Transverse colon (tissue), 4 donors: Measurements from ENCODE around the gene HNRNPM. TPM values are rescaled to one million over a fixed set of nuclear protein-coding genes. Genes with fewer than 3 reads are reported as not detected.
A peak's percentile ranks its signal among the peaks of the same experiment; 100 is the strongest.

Source experiments
- DNase-seq: peaks from one replicate; pipeline ENCODE4 v3.0.0-alpha.2; 2019
- H3K27ac ChIP-seq, 4 donors: fragments of 200-600 bp; sonication (generic); 2 replicates each; pipeline ENCODE4 v1.5.1; 2016 to 2018; ENCODE audit warnings: inconsistent platforms in 4 of 4
- H3K27me3 ChIP-seq: fragments of 200-600 bp; sonication (generic); 2 replicates; pipeline ENCODE4 v1.5.1; 2017; ENCODE audit warnings: inconsistent platforms
- H3K36me3 ChIP-seq, 4 donors: fragments of 200-600 bp; sonication (generic); 2 replicates each; pipeline ENCODE4 v1.5.1; 2017 to 2019; ENCODE audit warnings: inconsistent platforms in 4 of 4
- H3K4me1 ChIP-seq, 4 donors: fragments of 200-600 bp; sonication (generic); 2 replicates each; pipeline ENCODE4 v1.5.1; 2017 to 2020; ENCODE audit warnings: inconsistent platforms in 4 of 4
- H3K4me3 ChIP-seq, 4 donors: fragments of 200-600 bp; sonication (generic); 1 replicate in 1 of 4; 2 replicates in 3 of 4; pipeline versions ENCODE4 v1.5.1 to v1.6.1; 2017 to 2019; ENCODE audit warnings: inconsistent platforms in 4 of 4
- H3K9me3 ChIP-seq, 2 donors: fragments of 200-600 bp; sonication (generic); 2 replicates each; pipeline ENCODE4 v1.5.1; 2017 to 2019; ENCODE audit warnings: inconsistent platforms in 2 of 2
- EP300 ChIP-seq: sonication (generic); formaldehyde crosslinking; IDR thresholded peaks from one replicate; pipeline ENCODE4 v1.6.1; 2017; ENCODE audit warnings: antibody characterized with exemption, low read depth
- POLR2A ChIP-seq: fragments of 450-650 bp; IDR thresholded peaks from one replicate; pipeline ENCODE4 v1.6.1; 2016; ENCODE audit warnings: antibody characterized with exemption, mild to moderate bottlenecking, moderate library complexity
- POLR2AphosphoS5 ChIP-seq, 3 donors: sonication (generic); formaldehyde crosslinking; IDR thresholded peaks; one replicate each; pipeline ENCODE4 v1.6.1; 2016; ENCODE audit warnings: antibody characterized with exemption in 3 of 3
- WGBS, 2 donors: methylation state at CpG; one replicate each; pipeline ENCODE4 v1.1.5; 2018; ENCODE audit warnings: low coverage in 1 of 2; 5-methylcytosine and 5-hydroxymethylcytosine counted together
- in situ Hi-C, 4 donors: fragments of 200-750 bp; cut with MboI; loops; one replicate each; pipeline versions ENCODE4 v1.15.0 to v1.15.1; 2017; ENCODE audit warnings: low sequenced_read_pairs in 3 of 4, low pct_ligation_motif_present in 1 of 4, low pct_unique_long_range_greater_than_20kb in 1 of 4
- intact Hi-C: fragments of 100-400 bp; cut with DNase I; formaldehyde crosslinking; loops from one replicate; pipeline ENCODE4 v1.15.1; 2023; ENCODE audit warnings: low total_unique reads
- total RNA-seq, 4 donors: library from RNA; depleted of rRNA; stranded (reverse); fragments of >200 nt; gene quantifications; one replicate each; pipeline ENCODE4 v1.1.0, GENCODE V29; 2016
- TF ChIP-seq, protein P1 (sequence below), 5 experiments: fragments of 200-600 bp in 3 of 5; fragments of 450-650 bp in 2 of 5; sonication (generic) in 3 of 5; IDR thresholded peaks; 1 replicate in 2 of 5; 2 replicates in 3 of 5; pipeline ENCODE4 v1.5.1; 2016 to 2017; ENCODE audit warnings: antibody characterized with exemption in 5 of 5, inconsistent platforms in 3 of 5, mild to moderate bottlenecking in 2 of 5, moderate library complexity in 1 of 5

HNRNPM gene
- total RNA-seq, 4 donors from 2014 or later = 72.2 to 164 (median 101) TPM

- Histone ChIP-seq H3K27ac (peak overlapping the region in 2 of 4 donors; percentile 37 to 97), H3K27me3 (no peaks in the 10 kb centered on the region), H3K4me3 (no peak overlapping the region), H3K9me3 (no peaks in the 10 kb centered on the region), H3K4me1 (peaks cover 11 to 28% (median 23%) of the 10 kb centered on the region in 4 donors), H3K36me3 (peaks cover 0 to 6% (median 0%) of the 10 kb centered on the region in 4 donors)
- DNase-seq = no peak
- TF ChIP-seq POLR2AphosphoS5 (IDR thresholded peaks at IDR 0.05) (no peak), POLR2A (no peak), EP300 (no peak)
- TF ChIP-seq, protein P1, sequence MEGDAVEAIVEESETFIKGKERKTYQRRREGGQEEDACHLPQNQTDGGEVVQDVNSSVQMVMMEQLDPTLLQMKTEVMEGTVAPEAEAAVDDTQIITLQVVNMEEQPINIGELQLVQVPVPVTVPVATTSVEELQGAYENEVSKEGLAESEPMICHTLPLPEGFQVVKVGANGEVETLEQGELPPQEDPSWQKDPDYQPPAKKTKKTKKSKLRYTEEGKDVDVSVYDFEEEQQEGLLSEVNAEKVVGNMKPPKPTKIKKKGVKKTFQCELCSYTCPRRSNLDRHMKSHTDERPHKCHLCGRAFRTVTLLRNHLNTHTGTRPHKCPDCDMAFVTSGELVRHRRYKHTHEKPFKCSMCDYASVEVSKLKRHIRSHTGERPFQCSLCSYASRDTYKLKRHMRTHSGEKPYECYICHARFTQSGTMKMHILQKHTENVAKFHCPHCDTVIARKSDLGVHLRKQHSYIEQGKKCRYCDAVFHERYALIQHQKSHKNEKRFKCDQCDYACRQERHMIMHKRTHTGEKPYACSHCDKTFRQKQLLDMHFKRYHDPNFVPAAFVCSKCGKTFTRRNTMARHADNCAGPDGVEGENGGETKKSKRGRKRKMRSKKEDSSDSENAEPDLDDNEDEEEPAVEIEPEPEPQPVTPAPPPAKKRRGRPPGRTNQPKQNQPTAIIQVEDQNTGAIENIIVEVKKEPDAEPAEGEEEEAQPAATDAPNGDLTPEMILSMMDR (IDR thresholded peaks at IDR 0.05) = no peak
- in situ Hi-C loops (loop anchor here in 1 of 4 donors (25.0 kb wide), 1 partner anchor 99 kb away; the partner anchor contains the start of gene MARCHF2), intact Hi-C loops (no loop called here)
- WGBS, 2 donors = 82% methylated on average over 41 of the region's 45 CpGs; no CpG with 5 or more reads in 1 of the 2 donors
Measured at GRCh38 chr19:8511573-8512101, 66.9 kb downstream of the HNRNPM start.

DNA sequence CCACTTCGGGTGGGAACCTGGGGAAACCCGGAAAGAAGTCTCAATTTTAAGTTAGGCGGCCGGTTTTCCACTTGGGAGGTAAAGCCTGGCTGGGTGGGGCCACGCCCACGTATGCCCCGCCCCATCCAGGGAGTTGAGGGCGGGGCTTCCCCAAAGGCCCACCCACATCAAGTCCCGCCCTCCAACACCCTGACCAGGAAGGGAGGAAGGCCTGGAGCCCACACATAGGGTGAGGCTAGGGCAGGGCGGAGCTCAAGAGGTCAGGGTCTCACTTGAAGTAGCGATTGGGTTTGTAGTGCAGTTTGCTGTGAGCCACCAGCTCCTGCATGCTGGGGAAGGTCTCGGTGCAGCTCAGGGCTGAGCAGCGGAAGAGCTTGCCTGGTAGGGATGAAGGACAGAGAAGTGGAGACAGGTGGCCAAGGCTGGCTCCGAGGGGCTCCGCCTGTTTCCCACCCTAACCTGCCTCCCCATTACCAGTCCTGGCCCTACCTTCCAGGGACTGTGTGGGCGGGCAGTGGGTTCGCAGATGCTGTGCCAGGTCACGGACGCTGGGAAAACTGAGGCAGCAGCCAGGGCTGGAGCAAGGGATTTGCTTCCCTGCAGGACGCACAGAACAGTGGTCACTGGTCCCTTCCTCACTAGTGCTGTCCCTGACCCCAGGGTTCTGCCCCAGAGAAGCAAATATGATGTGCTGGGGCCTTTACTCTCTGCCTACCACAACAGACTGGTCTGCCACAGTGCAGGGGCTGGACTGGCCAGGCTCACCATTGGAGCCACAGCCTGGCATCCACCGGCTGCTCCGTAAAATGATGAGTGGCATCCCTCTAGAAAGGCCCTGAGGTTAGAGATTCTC lies 67.6 kb downstream of the HNRNPM start:
- intact Hi-C loops = no loop called here
- H3K27me3 ChIP-seq = no peaks in the 10 kb centered on the region
- in situ Hi-C loops = loop anchor here in 1 of 4 donors (25.0 kb wide), 1 partner anchor 100 kb away; the partner anchor contains the start of gene MARCHF2
- H3K4me3 ChIP-seq = no peak overlapping the region
- TF ChIP-seq POLR2AphosphoS5 (IDR thresholded peaks at IDR 0.05) (no peak), EP300 (no peak), POLR2A (no peak)
- TF ChIP-seq, protein P1 (IDR thresholded peaks at IDR 0.05) = no peak
- H3K36me3 ChIP-seq = peaks cover 0 to 6% (median 0%) of the 10 kb centered on the region in 4 donors
- H3K9me3 ChIP-seq = no peaks in the 10 kb centered on the region
- H3K27ac ChIP-seq = peak overlapping the region; percentile 94 to 99 (median 96)
- peak; percentile 43 for DNase-seq
- 81% methylated on average over 21 of the region's 22 CpGs; no CpG with 5 or more reads in 1 of the 2 donors for WGBS, 2 donors
- peaks cover 10 to 26% (median 22%) of the 10 kb centered on the region in 4 donors for H3K4me1 ChIP-seq

DNA sequence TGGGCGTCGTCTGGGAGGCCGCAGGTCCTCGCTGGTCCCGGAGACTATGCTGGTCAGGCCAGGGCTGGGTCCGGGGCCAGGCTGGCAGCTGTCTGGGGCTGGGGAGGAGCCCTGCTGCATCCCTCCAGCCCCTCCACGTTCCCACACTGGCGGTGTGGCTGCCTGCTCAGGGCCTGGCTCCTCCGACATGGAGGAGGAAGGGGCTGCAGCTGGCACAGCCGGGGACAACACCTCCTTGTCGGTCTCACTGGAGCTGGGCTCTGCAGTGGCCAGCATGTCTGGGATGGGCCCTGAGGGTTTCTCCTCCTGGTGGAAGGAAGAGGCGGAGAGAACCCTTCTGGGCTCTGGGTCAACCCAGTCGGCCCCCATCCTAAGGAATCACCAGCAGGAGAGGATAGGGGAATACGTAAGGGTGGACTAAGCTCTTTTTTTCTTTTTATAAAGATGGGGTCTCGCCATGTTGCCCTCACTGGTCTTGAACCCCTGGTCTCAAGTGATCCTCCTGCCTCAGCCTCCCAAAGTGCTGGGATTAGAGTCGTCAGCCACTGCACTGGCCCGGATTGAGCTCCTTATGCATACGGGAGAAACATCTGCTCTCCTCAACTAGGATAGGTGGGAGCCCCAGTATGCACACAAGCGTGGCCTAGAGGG lies 68.4 kb downstream of the HNRNPM start:
- peak overlapping the region; percentile 41 to 85 (median 73) for H3K4me3 ChIP-seq
- H3K27ac ChIP-seq = peak overlapping the region; percentile 94 to 99 (median 96)
- H3K36me3 ChIP-seq = peaks cover 0 to 6% (median 0%) of the 10 kb centered on the region in 4 donors
- DNase-seq = no peak
- in situ Hi-C loops = loop anchor here in 1 of 4 donors (25.0 kb wide), 1 partner anchor 101 kb away; the partner anchor contains the start of gene MARCHF2
- H3K4me1 ChIP-seq = peaks cover 10 to 26% (median 22%) of the 10 kb centered on the region in 4 donors
- TF ChIP-seq POLR2AphosphoS5 (IDR thresholded peaks at IDR 0.05) = no peak
- no peak for TF ChIP-seq EP300
- no peak for TF ChIP-seq POLR2A
- TF ChIP-seq, protein P1 (IDR thresholded peaks at IDR 0.05) = no peak
- H3K27me3 ChIP-seq = no peaks in the 10 kb centered on the region
- intact Hi-C loops = no loop called here
- H3K9me3 ChIP-seq = no peaks in the 10 kb centered on the region
- 66 to 80% methylated on average over 2 to 19 of the region's 19 CpGs for WGBS, 2 donors
